ENCODE data around the gene CNTNAP2.

DNA sequence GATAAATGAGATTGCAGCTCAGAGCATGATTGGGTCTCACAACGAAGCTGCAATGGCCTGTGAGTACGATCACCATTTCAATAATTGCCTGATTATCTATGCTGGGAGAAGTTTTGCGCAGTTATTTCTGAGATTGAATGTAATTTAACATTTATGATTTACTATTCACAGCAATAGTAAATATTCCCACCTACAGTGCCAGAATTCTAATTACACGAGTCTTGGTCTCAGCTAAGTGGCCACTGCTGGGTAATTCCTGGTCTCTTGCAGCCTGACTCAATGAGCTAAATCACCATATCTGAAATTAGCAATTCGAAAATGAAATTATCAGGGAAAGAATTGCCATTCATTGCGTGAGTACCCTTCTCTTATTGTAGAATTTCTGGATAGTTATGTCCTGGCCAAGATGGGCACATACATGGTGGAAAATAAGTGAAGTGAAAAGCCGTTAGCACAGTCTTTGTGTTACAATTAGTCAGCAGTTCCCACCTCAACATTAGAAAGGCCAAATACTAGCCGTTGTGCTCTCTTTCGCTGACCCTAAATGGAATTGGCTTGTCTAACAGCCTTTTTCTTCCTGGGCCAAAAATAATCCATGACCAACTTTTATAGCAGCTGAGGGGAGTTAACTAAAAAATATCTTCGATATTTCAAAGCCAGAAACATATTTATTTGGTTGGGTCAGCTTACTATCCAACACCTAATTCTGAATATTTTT lies 1793.0 kb downstream of the CNTNAP2 start:
- TF ChIP-seq, protein P1, sequence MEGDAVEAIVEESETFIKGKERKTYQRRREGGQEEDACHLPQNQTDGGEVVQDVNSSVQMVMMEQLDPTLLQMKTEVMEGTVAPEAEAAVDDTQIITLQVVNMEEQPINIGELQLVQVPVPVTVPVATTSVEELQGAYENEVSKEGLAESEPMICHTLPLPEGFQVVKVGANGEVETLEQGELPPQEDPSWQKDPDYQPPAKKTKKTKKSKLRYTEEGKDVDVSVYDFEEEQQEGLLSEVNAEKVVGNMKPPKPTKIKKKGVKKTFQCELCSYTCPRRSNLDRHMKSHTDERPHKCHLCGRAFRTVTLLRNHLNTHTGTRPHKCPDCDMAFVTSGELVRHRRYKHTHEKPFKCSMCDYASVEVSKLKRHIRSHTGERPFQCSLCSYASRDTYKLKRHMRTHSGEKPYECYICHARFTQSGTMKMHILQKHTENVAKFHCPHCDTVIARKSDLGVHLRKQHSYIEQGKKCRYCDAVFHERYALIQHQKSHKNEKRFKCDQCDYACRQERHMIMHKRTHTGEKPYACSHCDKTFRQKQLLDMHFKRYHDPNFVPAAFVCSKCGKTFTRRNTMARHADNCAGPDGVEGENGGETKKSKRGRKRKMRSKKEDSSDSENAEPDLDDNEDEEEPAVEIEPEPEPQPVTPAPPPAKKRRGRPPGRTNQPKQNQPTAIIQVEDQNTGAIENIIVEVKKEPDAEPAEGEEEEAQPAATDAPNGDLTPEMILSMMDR (IDR thresholded peaks at IDR 0.05): no peak
- TF ChIP-seq POLR2A (IDR thresholded peaks at IDR 0.05): no peak
